Prostate gland (tissue), 2 donors: ENCODE measurements around the gene BCL11B.

Source experiments
- CTCF ChIP-seq, 4 experiments: fragments of 200-600 bp in 2 of 4; fragments of 450-650 bp in 2 of 4; sonication (generic) in 2 of 4; IDR thresholded peaks; 1 replicate in 3 of 4; 2 replicates in 1 of 4; pipeline ENCODE4 v1.5.1; 2016 to 2019; ENCODE audit warnings: antibody characterized with exemption in 4 of 4, mild to moderate bottlenecking in 2 of 4, moderate library complexity in 2 of 4
- POLR2A ChIP-seq: fragments of 450-650 bp; IDR thresholded peaks from one replicate; pipeline ENCODE4 v1.6.1; 2016; ENCODE audit warnings: antibody characterized with exemption, mild to moderate bottlenecking

- TF ChIP-seq POLR2A (no peak), CTCF (IDR thresholded peaks at IDR 0.05) (no peak)
These were observed 568 bp upstream of the BCL11B start for GRCh38 chr14:99272632-99272898.
